ENCODE measurements around the gene SIDT2. TPM values are rescaled to one million over a fixed set of nuclear protein-coding genes. Genes with fewer than 3 reads are reported as not detected.
A peak's percentile ranks its signal among the peaks of the same experiment; 100 is the strongest.

SIDT2 gene
- total RNA-seq, 2 donors from 2014 or later = 39.2 to 49.5 TPM

DNA sequence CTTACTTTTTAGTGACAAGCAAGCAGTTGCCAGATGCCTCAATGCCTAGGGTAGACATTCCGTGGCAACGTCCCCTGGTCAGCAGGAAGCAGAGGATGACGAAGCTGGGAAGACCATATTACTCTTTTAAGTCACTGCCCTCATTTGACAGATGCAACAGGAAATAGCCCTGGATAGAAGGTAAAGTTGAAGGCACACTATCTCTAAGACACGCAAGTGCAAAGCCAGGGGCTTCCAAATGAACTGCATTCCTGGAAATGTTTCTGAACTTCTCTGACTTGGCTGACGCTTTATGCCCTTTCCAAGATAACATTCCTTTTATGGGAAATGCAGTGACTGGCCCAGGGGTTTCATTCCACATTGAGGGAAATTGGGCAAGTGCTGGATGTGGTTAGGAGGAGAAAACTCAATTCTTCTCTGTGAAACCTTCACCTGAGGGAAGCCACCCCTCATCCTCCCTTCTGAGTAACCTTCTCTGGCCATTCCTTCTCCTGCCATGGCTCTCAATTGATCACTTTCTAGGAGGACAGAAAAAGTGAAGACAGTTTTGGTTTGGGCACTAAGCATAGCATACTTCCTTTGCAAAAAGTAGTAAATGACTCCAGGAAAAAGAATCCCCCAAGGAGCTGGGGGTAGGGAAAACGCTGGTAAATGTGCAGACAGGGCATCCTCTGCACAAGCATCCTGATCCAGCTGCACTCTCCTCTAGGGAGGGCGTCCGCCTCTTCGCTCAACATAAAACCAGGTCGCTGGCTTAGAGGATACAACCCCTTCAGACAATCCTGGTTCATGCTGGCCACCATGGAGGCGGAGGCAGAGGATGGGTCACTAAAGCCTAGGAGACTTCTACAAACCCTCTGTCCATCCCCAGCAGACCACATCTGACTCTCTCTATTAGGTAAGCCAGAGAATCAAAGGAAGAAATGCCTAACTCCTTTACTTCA, 38.9 kb downstream of the SIDT2 start:
- peak; percentile 78 for DNase-seq (ENCODE audit: low spot score)
- intact Hi-C loops (cut with DNase I) = loop anchor here in 1 of 2 donors (2.0 kb wide), 1 partner anchor 35 kb away; no protein-coding TSS in a partner anchor

GRCh38 chr11:117218133-117218915, 39.8 kb downstream of the SIDT2 start:
- DNase-seq (ENCODE audit: low spot score) = peak; percentile 82
- intact Hi-C loops (cut with DNase I) = loop anchor here in 1 of 2 donors (2.0 kb wide), 1 partner anchor 36 kb away; no protein-coding TSS in a partner anchor

DNA sequence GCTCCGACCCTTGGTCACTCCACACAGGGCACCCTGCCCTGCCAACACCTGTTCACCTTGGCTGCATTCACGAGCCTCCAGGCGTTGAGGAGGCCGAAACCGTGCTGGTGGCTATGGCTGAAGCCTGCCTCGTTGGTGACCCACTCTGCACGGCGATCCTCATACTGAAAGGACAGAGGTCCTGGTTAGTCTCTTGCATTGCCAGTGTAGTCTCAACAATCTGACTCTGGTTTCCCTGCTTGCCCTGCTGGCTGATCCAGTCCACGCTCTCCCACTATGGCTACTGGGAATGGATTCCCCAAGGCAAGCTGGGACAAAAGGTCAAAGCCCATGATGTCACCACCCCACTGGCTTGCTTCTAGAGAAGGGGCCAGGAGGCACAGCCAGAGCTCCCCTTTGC, 40.5 kb downstream of the SIDT2 start:
- DNase-seq (ENCODE audit: low spot score) = peak; percentile 80
- intact Hi-C loops (cut with DNase I) = loop anchor here in 1 of 2 donors (2.0 kb wide), 1 partner anchor 36 kb away; no protein-coding TSS in a partner anchor

DNA sequence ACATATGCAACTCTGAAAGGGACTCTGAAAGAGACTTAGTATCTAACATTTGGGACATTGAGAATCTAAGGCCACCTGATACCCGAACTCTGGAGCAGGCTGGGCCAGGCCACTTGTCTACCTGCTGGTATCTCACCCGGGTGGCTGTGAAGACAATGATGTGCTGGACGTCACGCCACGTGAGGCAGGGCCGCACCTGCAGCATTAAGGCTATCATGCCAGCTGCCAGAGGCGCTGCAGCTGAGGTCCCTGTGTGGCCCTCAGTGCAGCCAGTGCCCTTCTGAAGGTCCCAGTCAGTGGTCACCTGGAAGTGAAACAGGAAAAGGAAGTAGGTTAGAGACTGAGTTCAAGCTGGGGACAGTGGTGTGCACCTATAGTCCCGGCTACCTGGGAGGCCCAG, 40.9 kb downstream of the SIDT2 start:
- intact Hi-C loops (cut with DNase I) = loop anchor here in 1 of 2 donors (2.0 kb wide), 1 partner anchor 37 kb away; no protein-coding TSS in a partner anchor
- DNase-seq (ENCODE audit: low spot score) = peak; percentile 76

- intact Hi-C loops (cut with DNase I) = loop anchor here (2.0 to 10.0 kb wide), 2 partner anchors 37 to 425 kb away; partner anchors contain the start of gene APOA5 (in 1 of the 2)
- DNase-seq (ENCODE audit: low spot score) = no peak
Observed at GRCh38 chr11:117219995-117220394, 41.5 kb downstream of the SIDT2 start.

DNA sequence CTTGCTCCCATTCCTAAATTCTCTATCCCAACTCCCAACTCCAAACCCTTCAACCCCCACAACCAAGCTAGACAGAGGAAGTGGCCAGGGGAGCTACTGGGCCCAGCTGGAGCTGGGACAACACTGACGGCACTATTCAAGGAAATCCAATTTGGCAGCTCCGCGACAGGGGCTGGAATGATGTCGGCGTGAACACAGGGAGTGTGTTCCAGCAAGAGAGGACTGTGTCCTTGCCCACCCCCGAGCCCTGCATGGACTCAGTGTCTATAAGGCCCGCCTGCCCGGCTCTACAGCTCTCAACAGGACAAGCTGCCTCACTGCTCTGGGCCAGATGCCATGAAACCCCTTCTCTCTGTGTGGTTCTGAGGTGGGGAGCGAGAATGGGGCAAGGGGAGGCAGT, 42.0 kb downstream of the SIDT2 start:
- intact Hi-C loops (cut with DNase I) = loop anchor here in 1 of 2 donors (10.0 kb wide), 1 partner anchor 426 kb away; the partner anchor contains the start of gene APOA5
- peak; percentile 94 for DNase-seq (ENCODE audit: low spot score)

- DNase-seq (ENCODE audit: low spot score) = peak; percentile 85
- intact Hi-C loops (cut with DNase I) = loop anchor here in 1 of 2 donors (10.0 kb wide), 1 partner anchor 426 kb away; the partner anchor contains the start of gene APOA5
Observed at GRCh38 chr11:117220999-117221774, 42.6 kb downstream of the SIDT2 start.

GRCh38 chr11:117221775-117222517, 43.4 kb downstream of the SIDT2 start:
- intact Hi-C loops (cut with DNase I) = loop anchor here in 1 of 2 donors (10.0 kb wide), 1 partner anchor 427 kb away; the partner anchor contains the start of gene APOA5
- DNase-seq (ENCODE audit: low spot score) = peak; percentile 92

GRCh38 chr11:117222991-117223740, 44.6 kb downstream of the SIDT2 start:
- peak; percentile 55 for DNase-seq (ENCODE audit: low spot score)
- intact Hi-C loops (cut with DNase I) = loop anchor here in 1 of 2 donors (10.0 kb wide), 1 partner anchor 428 kb away; the partner anchor contains the start of gene APOA5

DNA sequence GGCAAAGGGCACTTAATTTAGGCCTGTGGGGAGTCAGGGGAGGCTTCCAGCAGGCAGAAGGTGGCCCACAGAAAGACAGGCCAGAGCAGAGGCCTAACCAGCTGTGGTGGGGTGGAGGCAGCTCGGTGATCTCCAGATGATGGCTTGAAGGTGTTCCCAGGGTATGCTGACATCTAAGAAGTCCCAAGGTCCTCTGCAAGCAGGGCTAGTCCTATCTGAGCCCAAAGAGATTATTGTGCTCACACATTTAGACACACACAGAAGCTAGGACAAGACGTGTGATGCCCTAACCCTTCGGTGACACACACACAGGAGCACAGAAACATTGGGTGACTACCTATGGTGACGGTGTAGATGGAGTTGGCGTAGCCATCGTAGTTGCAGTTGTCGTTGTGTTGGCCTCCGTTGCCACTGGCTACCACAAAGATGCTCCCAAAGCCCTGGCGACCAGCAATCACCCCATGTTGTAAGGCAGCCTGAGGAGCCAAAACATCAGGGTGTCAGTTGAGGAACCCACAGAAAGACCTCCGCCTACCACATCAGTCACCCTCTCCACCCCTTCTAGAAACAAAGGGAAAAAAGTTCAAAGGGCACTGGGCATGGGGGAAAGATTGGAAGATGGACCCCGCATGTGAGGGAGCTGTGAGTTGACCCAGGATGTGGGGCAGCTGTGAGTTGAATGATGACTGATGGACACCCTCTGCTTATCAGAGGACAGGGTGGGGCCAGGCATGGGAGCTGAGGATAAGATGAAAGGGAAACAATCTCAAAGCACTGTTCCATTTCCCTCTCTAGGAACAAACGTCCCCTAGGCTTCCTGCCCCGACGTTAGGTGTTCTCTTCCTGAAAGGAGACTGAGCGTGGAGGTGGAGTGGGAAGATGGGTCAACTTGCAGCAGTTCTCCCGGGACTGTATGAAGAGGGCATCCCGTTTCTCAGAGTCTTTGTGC, 45.5 kb downstream of the SIDT2 start:
- intact Hi-C loops (cut with DNase I) = loop anchor here in 1 of 2 donors (10.0 kb wide), 1 partner anchor 429 kb away; the partner anchor contains the start of gene APOA5
- DNase-seq (ENCODE audit: low spot score) = peak; percentile 55

DNA sequence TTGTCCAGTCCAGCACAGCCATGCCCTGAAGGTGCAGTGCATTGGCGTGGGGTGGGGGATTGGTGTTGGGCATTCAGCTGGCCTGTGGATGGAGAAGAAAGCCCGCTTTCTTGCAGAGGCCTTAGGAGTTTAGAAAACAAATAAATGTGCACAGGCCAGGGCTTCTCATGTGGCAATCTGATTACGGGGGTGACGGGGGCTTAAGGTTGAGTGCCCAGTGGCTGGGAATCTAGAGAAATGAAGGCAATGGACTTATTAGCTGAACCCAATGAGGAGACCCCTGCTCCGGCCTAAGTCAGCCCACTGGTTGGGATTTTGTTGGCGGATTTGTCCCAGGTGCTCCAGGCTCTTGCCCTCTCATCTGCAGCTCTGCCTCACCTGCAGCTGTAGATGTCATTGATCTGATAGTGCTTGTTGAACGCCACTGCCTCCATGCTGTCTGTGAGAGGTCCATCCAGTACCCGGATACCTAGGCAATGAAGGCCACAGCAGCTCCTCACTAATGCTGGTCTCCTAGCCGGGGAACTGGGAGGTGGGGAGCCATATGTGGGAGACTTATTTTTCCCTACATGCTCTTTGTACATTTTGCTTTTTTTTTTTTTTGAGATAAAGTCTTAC, 47.1 kb downstream of the SIDT2 start:
- intact Hi-C loops (cut with DNase I) = loop anchor here in 1 of 2 donors (5.0 to 10.0 kb wide), 2 partner anchors 43 to 431 kb away; partner anchors contain the start of gene APOA5
- DNase-seq (ENCODE audit: low spot score) = peak; percentile 41

DNA sequence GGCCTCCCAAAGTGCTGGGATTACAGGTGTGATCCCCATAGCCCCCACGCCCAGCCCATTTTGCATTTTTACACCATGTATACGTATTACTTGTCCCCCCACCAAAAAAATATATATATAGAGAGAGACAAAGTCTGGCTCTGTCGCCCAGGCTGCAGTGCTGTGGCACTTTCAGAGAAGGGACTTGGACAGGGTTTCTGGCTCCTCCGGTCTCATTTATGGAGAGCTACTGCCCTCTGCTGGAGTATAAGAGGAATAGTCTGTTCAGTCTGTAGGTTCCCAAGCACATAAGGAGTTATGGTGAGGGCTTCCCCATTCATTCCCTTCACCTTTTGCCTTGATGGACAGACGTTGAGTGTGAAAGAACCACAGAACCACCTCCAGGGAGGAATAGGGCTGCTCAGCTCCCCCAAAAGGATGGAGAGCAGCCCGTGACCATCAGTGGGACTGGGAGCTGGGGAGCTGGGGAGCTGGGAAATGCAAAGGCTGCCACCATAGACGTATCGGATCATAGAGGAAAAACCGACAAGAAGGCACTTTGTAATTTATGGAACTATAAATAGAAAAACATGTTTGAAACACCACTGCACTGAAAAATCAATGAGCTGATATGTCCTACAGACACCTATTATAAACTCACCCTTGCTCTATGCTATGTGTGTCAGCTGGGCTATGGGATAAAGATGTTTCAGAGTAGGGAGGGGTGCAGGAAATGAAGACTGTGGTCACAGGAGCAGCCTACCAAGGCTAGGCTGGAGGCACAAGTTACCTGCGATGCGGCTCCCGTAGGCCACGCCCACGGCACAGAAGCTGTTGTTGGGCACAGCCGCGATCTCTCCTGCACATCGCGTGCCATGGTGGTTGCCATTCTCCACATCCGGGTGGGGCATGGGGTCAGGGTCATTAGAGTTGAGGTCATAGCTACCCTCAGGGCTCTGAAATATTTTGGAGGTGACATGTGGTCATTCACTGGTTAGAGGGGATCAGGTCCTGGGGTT, 48.1 kb downstream of the SIDT2 start:
- intact Hi-C loops (cut with DNase I) = loop anchor here in 1 of 2 donors (5.0 to 10.0 kb wide), 2 partner anchors 44 to 432 kb away; partner anchors contain the start of gene APOA5
- peak; percentile 81 for DNase-seq (ENCODE audit: low spot score)

- intact Hi-C loops (cut with DNase I) = loop anchor here in 1 of 2 donors (5.0 to 10.0 kb wide), 2 partner anchors 46 to 433 kb away; partner anchors contain the start of gene APOA5
- DNase-seq (ENCODE audit: low spot score) = peak; percentile 72
Observed at GRCh38 chr11:117228091-117228490, 49.5 kb downstream of the SIDT2 start.

GRCh38 chr11:117229411-117229810, 50.9 kb downstream of the SIDT2 start:
- peak; percentile 68 for DNase-seq (ENCODE audit: low spot score)
- intact Hi-C loops (cut with DNase I) = loop anchor here in 1 of 2 donors (5.0 to 10.0 kb wide), 2 partner anchors 47 to 435 kb away; partner anchors contain the start of gene APOA5
